HL-60/S4 treated with retinoic acid at 250 ng/mL for 4 days and 3 days (cell line): ENCODE results near the gene METTL22.

Experiments used
- in situ Hi-C: fragments of 300-500 bp; cut with MboI; formaldehyde crosslinking; loops from 2 replicates; pipeline ENCODE4 v1.7.0; 2022; ENCODE audit warnings: low sequenced_read_pairs

The METTL22 gene

GRCh38 chr16:8660841-8661301 is 39.4 kb downstream of the METTL22 start:
- in situ Hi-C loops, result no loop called here

GRCh38 chr16:8661703-8662102 is 40.2 kb downstream of the METTL22 start:
- in situ Hi-C loops, result no loop called here

GRCh38 chr16:8663192-8664089 is 41.9 kb downstream of the METTL22 start:
- in situ Hi-C loops, result no loop called here

- in situ Hi-C loops, result no loop called here
These were observed 44.0 kb downstream of the METTL22 start for GRCh38 chr16:8665529-8665928.

GRCh38 chr16:8667492-8667891 is 46.0 kb downstream of the METTL22 start:
- in situ Hi-C loops, result no loop called here

GRCh38 chr16:8668113-8668512 is 46.6 kb downstream of the METTL22 start:
- in situ Hi-C loops, result no loop called here

- in situ Hi-C loops, result no loop called here
These were observed 48.0 kb downstream of the METTL22 start for GRCh38 chr16:8669481-8669880.

GRCh38 chr16:8670014-8670560 is 48.6 kb downstream of the METTL22 start:
- in situ Hi-C loops, result no loop called here

GRCh38 chr16:8673611-8674412 is 52.3 kb downstream of the METTL22 start:
- in situ Hi-C loops, result no loop called here

GRCh38 chr16:8674413-8675022 is 53.0 kb downstream of the METTL22 start, which contains the start of gene ABAT:
Gene ABAT (plus strand): TSS chr16:8674617. CDS start chr16:8735740, 61,123 bp downstream.
- in situ Hi-C loops, result no loop called here

GRCh38 chr16:8675183-8676159 is 54.0 kb downstream of the METTL22 start:
- in situ Hi-C loops, result no loop called here

- in situ Hi-C loops, result no loop called here
These were observed 54.7 kb downstream of the METTL22 start for GRCh38 chr16:8676160-8676547.

- in situ Hi-C loops, result no loop called here
These were observed 55.4 kb downstream of the METTL22 start for GRCh38 chr16:8676737-8677375.

- in situ Hi-C loops, result no loop called here
These were observed 56.0 kb downstream of the METTL22 start for GRCh38 chr16:8677481-8677880.

GRCh38 chr16:8678068-8678927 is 56.8 kb downstream of the METTL22 start:
- in situ Hi-C loops, result no loop called here

GRCh38 chr16:8679151-8679550 is 57.7 kb downstream of the METTL22 start:
- in situ Hi-C loops, result no loop called here

- in situ Hi-C loops, result no loop called here
These were observed 61.2 kb downstream of the METTL22 start for GRCh38 chr16:8682551-8683259.

- in situ Hi-C loops, result no loop called here
These were observed 62.1 kb downstream of the METTL22 start for GRCh38 chr16:8683640-8684039.
